GM23338 (cell line): Measurements from ENCODE around the gene WDR76.

Experiments
- CREB1 ChIP-seq: fragments of 250-450 bp; sonication (Bioruptor Pico); IDR thresholded peaks from 2 replicates; pipeline ENCODE4 v1.5.0; 2020; ENCODE audit warnings: low read depth, mild to moderate bottlenecking, moderate library complexity
- CTCF ChIP-seq, 2 experiments: fragments of 200-600 bp in 1 of 2; sonication (generic) in 1 of 2; conservative IDR thresholded peaks; 2 replicates each; pipeline versions ENCODE4 v1.5.1 to v1.6.1; 2016 to 2017; ENCODE audit warnings: antibody characterized with exemption in 2 of 2, low read depth in 2 of 2, mild to moderate bottlenecking in 2 of 2, moderate library complexity in 1 of 2
- ETS1 ChIP-seq: IDR thresholded peaks from 2 replicates; pipeline ENCODE4 v1.6.1; 2016; ENCODE audit warnings: antibody characterized with exemption
- EZH2 ChIP-seq: fragments of 200-600 bp; sonication (generic); IDR thresholded peaks from one replicate; pipeline ENCODE4 v1.8.0; 2017; ENCODE audit warnings: antibody characterized with exemption, mild to moderate bottlenecking, low read depth; ENCODE audit not compliant: unreplicated experiment
- EZH2phosphoT487 ChIP-seq: fragments of 200-600 bp; sonication (generic); IDR thresholded peaks from one replicate; pipeline ENCODE4 v1.8.1; 2018; ENCODE audit warnings: antibody characterized with exemption; ENCODE audit not compliant: unreplicated experiment
- JUNB ChIP-seq: IDR thresholded peaks from one replicate; pipeline ENCODE4 v1.6.1; 2016; ENCODE audit warnings: antibody characterized with exemption; ENCODE audit not compliant: unreplicated experiment
- NANOG ChIP-seq: IDR thresholded peaks from 2 replicates; pipeline ENCODE4 v1.6.1; 2016; ENCODE audit warnings: antibody characterized with exemption, borderline replicate concordance
- POLR2AphosphoS5 ChIP-seq: IDR thresholded peaks from 2 replicates; pipeline ENCODE4 v1.6.1; 2016; ENCODE audit warnings: antibody characterized with exemption, low read depth
- STAT1 ChIP-seq: IDR thresholded peaks from one replicate; pipeline ENCODE4 v1.6.1; 2016; ENCODE audit warnings: antibody characterized with exemption; ENCODE audit not compliant: unreplicated experiment
- ZNF114 ChIP-seq: fragments of 250-450 bp; sonication (Bioruptor Pico); IDR thresholded peaks from 2 replicates; pipeline ENCODE4 v1.5.0; 2020; ENCODE audit warnings: mild to moderate bottlenecking, moderate library complexity
- ZNF331 ChIP-seq: fragments of 250-450 bp; sonication (Bioruptor Pico); IDR thresholded peaks from 2 replicates; pipeline ENCODE4 v1.5.0; 2020; ENCODE audit warnings: low read depth, mild to moderate bottlenecking, moderate library complexity
- ZNF462 ChIP-seq: fragments of 250-450 bp; sonication (Bioruptor Pico); IDR thresholded peaks from 2 replicates; pipeline ENCODE4 v1.5.0; 2020; ENCODE audit warnings: mild to moderate bottlenecking, moderate library complexity
- TF ChIP-seq, protein P1 (sequence below): IDR thresholded peaks from one replicate; pipeline ENCODE4 v1.6.1; 2018; ENCODE audit warnings: antibody characterized with exemption; ENCODE audit not compliant: unreplicated experiment

DNA sequence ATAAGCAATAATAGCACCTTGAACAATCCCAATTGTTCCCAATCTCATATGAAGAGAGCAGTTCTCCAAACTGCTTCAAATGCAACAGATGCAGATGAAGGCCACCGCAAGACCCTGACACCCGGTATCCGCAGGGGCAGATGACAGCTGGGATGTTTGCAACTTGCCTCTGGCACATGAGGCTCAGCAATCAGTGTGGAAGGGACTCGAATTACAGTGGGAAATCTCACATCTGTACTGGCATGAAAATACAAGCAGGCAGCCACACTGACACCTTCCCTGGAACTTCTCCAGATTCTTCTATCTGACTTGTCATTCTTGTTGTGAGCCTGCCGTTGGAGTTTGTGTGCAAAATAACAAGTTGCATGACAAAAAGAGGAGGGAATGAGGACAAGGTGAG, 68.8 kb downstream of the WDR76 start:
- TF ChIP-seq CTCF (conservative IDR thresholded peaks at IDR 0.05; ENCODE audit: low read depth in 2 of 2) (no peak), POLR2AphosphoS5 (no peak), EZH2 (no peak), JUNB (no peak), CREB1 (CRISPR knock-in tag) (no peak), EZH2phosphoT487 (no peak), ZNF114 (CRISPR knock-in tag) (no peak), ETS1 (no peak), NANOG (no peak), STAT1 (no peak), ZNF331 (CRISPR knock-in tag) (no peak), ZNF462 (CRISPR knock-in tag) (no peak)
- TF ChIP-seq, protein P1, sequence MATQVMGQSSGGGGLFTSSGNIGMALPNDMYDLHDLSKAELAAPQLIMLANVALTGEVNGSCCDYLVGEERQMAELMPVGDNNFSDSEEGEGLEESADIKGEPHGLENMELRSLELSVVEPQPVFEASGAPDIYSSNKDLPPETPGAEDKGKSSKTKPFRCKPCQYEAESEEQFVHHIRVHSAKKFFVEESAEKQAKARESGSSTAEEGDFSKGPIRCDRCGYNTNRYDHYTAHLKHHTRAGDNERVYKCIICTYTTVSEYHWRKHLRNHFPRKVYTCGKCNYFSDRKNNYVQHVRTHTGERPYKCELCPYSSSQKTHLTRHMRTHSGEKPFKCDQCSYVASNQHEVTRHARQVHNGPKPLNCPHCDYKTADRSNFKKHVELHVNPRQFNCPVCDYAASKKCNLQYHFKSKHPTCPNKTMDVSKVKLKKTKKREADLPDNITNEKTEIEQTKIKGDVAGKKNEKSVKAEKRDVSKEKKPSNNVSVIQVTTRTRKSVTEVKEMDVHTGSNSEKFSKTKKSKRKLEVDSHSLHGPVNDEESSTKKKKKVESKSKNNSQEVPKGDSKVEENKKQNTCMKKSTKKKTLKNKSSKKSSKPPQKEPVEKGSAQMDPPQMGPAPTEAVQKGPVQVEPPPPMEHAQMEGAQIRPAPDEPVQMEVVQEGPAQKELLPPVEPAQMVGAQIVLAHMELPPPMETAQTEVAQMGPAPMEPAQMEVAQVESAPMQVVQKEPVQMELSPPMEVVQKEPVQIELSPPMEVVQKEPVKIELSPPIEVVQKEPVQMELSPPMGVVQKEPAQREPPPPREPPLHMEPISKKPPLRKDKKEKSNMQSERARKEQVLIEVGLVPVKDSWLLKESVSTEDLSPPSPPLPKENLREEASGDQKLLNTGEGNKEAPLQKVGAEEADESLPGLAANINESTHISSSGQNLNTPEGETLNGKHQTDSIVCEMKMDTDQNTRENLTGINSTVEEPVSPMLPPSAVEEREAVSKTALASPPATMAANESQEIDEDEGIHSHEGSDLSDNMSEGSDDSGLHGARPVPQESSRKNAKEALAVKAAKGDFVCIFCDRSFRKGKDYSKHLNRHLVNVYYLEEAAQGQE: no peak
